ENCODE results near the gene KIAA0753. TPM values are rescaled to one million over a fixed set of nuclear protein-coding genes. Genes with fewer than 3 reads are reported as not detected.

Gene KIAA0753
- polyA plus RNA-seq, 4 donors, result 32.4 to 39.3 (median 37.6) TPM

GRCh38 chr17:6554342-6554741 lies 86.2 kb downstream of the KIAA0753 start:
- no peak for DNase-seq (ENCODE audit: low read depth in 4 of 4, low spot score in 3 of 4)

GRCh38 chr17:6551869-6552531 lies 88.5 kb downstream of the KIAA0753 start:
- no peak for DNase-seq (ENCODE audit: low read depth in 4 of 4, low spot score in 3 of 4)

GRCh38 chr17:6551356-6551755 lies 89.2 kb downstream of the KIAA0753 start:
- DNase-seq (ENCODE audit: low read depth in 4 of 4, low spot score in 3 of 4), result no peak

- DNase-seq (ENCODE audit: low read depth in 4 of 4, low spot score in 3 of 4), result no peak
Observed at GRCh38 chr17:6549384-6550036, 91.0 kb downstream of the KIAA0753 start.

- DNase-seq (ENCODE audit: low read depth in 4 of 4, low spot score in 3 of 4), result no peak
Observed at GRCh38 chr17:6548578-6549330, 91.8 kb downstream of the KIAA0753 start.

- no peak for DNase-seq (ENCODE audit: low read depth in 4 of 4, low spot score in 3 of 4)
Observed at GRCh38 chr17:6548034-6548433, 92.5 kb downstream of the KIAA0753 start.

- no peak for DNase-seq (ENCODE audit: low read depth in 4 of 4, low spot score in 3 of 4)
Observed at GRCh38 chr17:6547336-6547735, 93.2 kb downstream of the KIAA0753 start.

- DNase-seq (ENCODE audit: low read depth in 4 of 4, low spot score in 3 of 4), result no peak
Observed at GRCh38 chr17:6546069-6546718, 94.3 kb downstream of the KIAA0753 start.

GRCh38 chr17:6545291-6545690 lies 95.2 kb downstream of the KIAA0753 start:
- no peak for DNase-seq (ENCODE audit: low read depth in 4 of 4, low spot score in 3 of 4)

- no peak for DNase-seq (ENCODE audit: low read depth in 4 of 4, low spot score in 3 of 4)
Observed at GRCh38 chr17:6544011-6544370, 96.5 kb downstream of the KIAA0753 start.

GRCh38 chr17:6543079-6544010 lies 97.2 kb downstream of the KIAA0753 start:
- DNase-seq (ENCODE audit: low read depth in 4 of 4, low spot score in 3 of 4), result no peak

- no peak for DNase-seq (ENCODE audit: low read depth in 4 of 4, low spot score in 3 of 4)
Observed at GRCh38 chr17:6542577-6542976, 97.9 kb downstream of the KIAA0753 start.

GRCh38 chr17:6541886-6542285 lies 98.6 kb downstream of the KIAA0753 start:
- DNase-seq (ENCODE audit: low read depth in 4 of 4, low spot score in 3 of 4), result no peak

- no peak for DNase-seq (ENCODE audit: low read depth in 4 of 4, low spot score in 3 of 4)
Observed at GRCh38 chr17:6539871-6540270, 100.6 kb downstream of the KIAA0753 start.

- DNase-seq (ENCODE audit: low read depth in 4 of 4, low spot score in 3 of 4), result no peak
Observed at GRCh38 chr17:6536566-6537065, 103.9 kb downstream of the KIAA0753 start.

GRCh38 chr17:6536053-6536452 lies 104.5 kb downstream of the KIAA0753 start:
- no peak for DNase-seq (ENCODE audit: low read depth in 4 of 4, low spot score in 3 of 4)

GRCh38 chr17:6534846-6535514 lies 105.5 kb downstream of the KIAA0753 start:
- no peak for DNase-seq (ENCODE audit: low read depth in 4 of 4, low spot score in 3 of 4)

GRCh38 chr17:6532441-6532885 lies 108.0 kb downstream of the KIAA0753 start:
- no peak for DNase-seq (ENCODE audit: low read depth in 4 of 4, low spot score in 3 of 4)

GRCh38 chr17:6531575-6531974 lies 108.9 kb downstream of the KIAA0753 start:
- no peak for DNase-seq (ENCODE audit: low read depth in 4 of 4, low spot score in 3 of 4)

Data from right renal pelvis (tissue), 4 donors.